Measurements from ENCODE around the gene POLD2. TPM values are rescaled to one million over a fixed set of nuclear protein-coding genes. Genes with fewer than 3 reads are reported as not detected.

POLD2 gene
- total RNA-seq, 1 donor from 2014 or later = 215 TPM

DNA sequence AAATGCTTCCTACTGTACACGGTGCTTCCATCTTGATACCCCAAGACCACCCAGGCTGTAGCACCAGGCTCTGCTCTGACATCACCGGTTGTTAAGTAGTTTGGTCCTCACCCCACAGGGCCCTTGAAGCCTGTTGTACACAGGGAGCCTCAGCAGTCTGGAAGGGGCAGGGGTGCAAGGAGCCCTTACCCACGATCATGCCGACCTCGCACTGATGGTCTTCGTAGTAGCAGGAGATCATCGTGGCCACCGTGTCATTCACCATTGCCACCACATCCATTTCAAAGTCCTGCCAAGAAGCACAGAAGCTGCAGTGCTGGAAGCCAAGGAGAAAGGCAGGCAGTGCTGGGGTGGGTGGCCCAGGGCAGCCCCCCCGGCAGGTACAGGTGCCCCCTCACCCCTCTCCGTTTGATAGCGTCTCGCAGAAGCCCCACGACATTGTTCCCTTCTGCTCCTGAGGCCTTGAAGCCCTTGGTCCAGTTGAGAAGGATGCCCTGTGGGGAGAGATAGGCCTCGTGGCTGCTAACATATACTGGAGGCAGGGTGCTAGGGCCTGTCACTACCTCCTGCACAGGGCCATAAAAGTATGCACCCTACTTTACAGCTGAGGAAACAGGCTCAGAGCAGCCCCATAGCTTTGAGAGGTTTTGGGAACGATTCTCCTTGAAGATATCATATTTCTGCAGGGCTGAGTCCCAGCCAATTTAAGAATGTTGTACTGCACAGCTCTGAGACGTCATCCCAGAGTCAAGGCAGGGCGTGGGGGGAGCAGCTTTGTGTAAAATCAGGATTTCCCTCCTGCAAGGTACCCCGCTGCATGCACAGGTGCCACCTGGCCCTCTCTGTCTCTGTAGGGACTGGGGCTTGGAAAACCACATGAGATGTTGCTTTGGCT is 26.5 kb upstream of the POLD2 start:
- Mint-ChIP-seq H3K36me3 (ENCODE audit: low read depth) (no peaks in the 10 kb centered on the region), H3K4me1 (ENCODE audit: low read depth) (no peaks in the 10 kb centered on the region), H3K27ac (no peak overlapping the region), H3K4me3 (ENCODE audit: low read depth) (no peak overlapping the region), H3K27me3 (ENCODE audit: low read depth) (peaks cover 6% of the 10 kb centered on the region), H3K9me3 (no peaks in the 10 kb centered on the region)
- DNase-seq (ENCODE audit: low spot score) = no peak
- intact Hi-C loops (cut with micrococcal nuclease) = loop anchor here (5.0 kb wide), 1 partner anchor 52 kb away; the partner anchor contains the start of gene YKT6

DNA sequence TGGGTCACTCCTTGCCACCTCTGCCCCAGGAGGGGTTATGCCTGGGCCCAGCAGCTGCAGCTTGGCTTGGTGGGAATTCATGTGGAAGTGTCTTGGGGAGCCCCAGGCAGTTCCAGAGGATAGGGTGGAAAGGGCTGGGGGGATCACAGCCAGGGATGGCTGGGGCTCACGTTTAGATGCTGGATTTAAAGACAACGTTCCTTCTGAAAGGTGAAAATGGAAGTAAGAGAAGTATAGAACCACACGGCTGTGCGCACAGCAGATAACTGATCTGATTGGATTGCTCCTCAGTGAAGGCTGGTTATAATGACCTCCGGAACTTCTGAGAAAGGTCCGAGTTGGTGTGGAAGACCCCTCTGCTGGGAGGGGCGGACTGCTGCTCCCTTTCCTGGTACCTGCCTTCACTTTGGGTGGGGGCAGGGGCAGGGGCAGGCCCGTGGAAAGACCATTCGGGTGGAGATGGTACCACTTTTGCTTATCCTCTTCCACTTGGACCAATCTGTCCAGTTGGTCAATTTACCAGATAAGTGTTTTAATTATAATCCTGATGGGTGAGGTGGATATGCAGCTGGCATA is 25.7 kb upstream of the POLD2 start:
- intact Hi-C loops (cut with micrococcal nuclease) = loop anchor here (5.0 kb wide), 1 partner anchor 53 kb away; the partner anchor contains the start of gene YKT6
- no peaks in the 10 kb centered on the region for H3K4me1 Mint-ChIP-seq (ENCODE audit: low read depth)
- H3K27me3 Mint-ChIP-seq (ENCODE audit: low read depth) = peaks cover 6% of the 10 kb centered on the region
- no peak overlapping the region for H3K4me3 Mint-ChIP-seq (ENCODE audit: low read depth)
- DNase-seq (ENCODE audit: low spot score) = no peak
- no peaks in the 10 kb centered on the region for H3K9me3 Mint-ChIP-seq
- H3K27ac Mint-ChIP-seq = no peak overlapping the region
- no peaks in the 10 kb centered on the region for H3K36me3 Mint-ChIP-seq (ENCODE audit: low read depth)

DNA sequence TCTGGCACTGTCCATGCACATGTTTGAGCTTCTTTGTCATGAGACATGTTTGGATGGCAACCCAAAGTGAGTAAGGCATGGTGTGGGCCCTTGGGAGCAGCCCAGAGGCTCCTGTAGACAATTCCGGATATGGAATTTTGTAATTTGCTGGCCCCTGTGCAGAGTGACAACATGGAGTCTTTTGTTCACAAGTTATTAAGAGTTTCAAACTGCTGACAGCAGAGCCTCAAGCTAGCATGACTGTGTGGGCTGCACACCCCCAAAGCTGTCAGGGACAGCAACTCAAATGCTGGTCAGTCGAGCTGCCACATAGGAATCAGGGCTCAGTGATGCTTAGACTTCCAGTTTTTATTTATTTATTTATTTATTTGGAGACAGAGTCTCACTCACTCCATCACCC is 24.8 kb upstream of the POLD2 start:
- Mint-ChIP-seq H3K27ac (no peak overlapping the region), H3K4me1 (ENCODE audit: low read depth) (no peaks in the 10 kb centered on the region), H3K27me3 (ENCODE audit: low read depth) (peaks cover 8% of the 10 kb centered on the region), H3K36me3 (ENCODE audit: low read depth) (no peaks in the 10 kb centered on the region), H3K4me3 (ENCODE audit: low read depth) (no peak overlapping the region), H3K9me3 (no peaks in the 10 kb centered on the region)
- intact Hi-C loops (cut with micrococcal nuclease) = loop anchor here (5.0 kb wide), 1 partner anchor 54 kb away; the partner anchor contains the start of gene YKT6
- DNase-seq (ENCODE audit: low spot score) = no peak

DNA sequence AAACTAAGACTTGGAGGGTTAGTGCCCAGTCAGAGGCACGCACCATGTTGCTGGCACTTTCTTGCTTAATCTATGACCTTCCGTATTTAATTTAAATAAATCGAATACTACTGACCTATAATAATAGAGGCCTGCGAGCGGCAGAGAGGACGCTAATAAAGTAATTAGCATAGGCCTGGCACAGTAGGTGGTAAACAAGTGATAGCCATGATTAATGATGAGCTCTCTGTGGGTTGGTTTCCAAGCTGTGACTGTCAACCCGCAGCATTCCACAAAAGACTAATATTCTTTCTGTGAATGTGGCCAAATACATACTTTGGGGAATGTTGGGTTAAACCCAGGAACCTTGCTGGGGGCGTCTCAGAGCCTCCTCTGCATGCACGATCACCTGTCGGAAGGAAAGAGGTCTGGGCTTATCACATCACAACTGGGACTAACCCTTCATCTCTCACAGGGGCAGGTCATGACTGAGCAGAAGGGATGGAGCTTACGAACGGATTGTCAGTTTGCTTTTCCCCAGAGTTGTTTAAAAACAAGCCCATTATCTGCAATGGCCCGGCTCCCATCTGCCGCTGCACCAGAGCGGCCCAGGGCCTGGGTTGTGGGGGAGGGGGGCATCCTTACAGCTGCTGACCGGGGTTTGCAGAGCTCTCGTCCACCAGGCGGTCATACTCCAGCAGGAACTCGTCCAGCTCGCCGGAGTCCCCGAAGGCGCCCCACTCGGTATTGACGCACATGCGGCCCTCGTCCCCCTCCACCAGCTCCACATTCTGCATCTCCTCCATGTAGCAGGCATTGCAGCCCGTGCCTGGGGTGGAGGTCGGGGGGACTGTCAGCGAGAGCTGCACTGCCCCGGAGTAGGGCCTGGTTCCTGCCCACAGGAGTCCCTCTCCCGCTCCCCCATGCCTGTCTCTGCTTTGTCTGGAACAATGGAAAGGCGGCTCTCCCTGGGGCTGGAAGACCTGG is 24.0 kb upstream of the POLD2 start:
- no peak for DNase-seq (ENCODE audit: low spot score)
- Mint-ChIP-seq H3K36me3 (ENCODE audit: low read depth) (no peaks in the 10 kb centered on the region), H3K4me3 (ENCODE audit: low read depth) (no peak overlapping the region), H3K4me1 (ENCODE audit: low read depth) (no peaks in the 10 kb centered on the region), H3K9me3 (no peaks in the 10 kb centered on the region), H3K27ac (no peak overlapping the region), H3K27me3 (ENCODE audit: low read depth) (peaks cover 8% of the 10 kb centered on the region)
- intact Hi-C loops (cut with micrococcal nuclease) = loop anchor here (5.0 kb wide), 1 partner anchor 55 kb away; the partner anchor contains the start of gene YKT6

DNA sequence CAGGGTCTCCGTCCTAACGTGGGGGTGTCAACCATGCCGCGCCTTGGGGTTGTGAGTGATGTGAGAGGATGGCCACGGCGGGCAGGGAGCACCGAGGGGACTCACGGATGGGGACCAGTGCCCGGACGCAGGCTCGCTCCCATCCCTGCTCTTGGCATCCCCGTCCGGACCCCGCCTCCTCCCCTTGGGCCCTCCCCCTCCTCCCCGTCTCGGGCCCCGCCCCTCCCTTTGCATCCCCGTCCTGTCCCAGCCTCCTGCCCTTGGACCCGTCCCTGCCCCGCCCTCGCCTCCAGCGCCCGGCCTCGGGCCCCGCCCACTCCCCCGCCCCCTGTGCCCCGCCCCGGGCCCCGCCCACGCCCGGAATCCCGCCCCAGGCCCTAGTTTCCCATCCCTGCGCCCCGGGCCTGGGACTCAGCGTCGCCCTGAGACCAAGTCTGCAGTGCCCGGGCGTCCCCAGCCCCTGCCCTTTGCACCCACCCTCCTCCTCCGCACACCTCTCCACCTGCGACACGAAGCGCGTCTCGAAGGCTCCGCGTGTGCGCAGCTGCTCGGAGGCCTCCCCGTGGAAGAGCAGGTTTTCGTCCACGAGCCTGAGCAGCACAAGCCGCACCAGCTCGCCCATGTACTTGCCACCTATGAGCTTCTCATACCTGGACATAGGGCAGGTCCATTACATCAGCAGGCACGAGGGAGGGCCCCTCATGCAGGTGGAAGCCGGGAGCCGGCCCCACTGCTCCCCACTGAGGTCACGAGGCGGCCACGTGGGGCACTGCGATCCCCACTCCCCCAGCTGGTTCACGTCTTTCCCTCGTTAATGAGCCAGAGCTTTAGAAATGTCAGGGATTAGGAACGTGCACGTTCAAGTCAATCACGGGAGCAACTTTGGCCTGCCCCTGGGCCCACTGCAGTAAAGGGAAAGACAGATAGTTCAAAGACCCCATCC is 22.9 kb upstream of the POLD2 start:
- intact Hi-C loops (cut with micrococcal nuclease) = loop anchor here (1.0 to 5.0 kb wide), 2 partner anchors 23 to 56 kb away; partner anchors contain the start of genes POLD2 and YKT6
- H3K27ac Mint-ChIP-seq = no peak overlapping the region

DNA sequence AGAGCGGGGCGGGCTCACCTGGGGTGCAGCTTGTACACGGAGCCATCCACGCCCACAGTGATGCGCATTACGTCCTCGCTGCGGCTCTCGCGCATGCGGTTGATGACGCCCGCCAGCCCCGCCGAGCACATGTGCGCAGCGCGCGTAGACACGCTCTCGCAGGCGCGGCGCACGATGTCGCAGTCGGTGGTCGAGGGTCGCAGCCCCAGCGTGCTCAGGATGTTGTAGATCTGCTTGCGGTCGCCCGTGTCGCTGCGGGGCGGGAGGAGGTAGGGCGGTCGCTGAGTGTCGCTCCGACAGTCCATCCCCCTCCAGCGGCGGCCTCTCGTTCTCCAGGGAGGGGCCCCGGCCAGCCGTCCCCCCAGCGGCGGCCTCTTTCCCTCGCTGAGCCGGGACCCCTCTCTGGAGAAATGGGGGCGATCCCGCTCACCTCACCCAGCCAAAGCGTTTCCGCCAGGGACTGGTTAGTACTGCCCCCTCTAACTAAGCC is 22.2 kb upstream of the POLD2 start:
- intact Hi-C loops (cut with micrococcal nuclease) = loop anchor here (5.0 kb wide), 1 partner anchor 57 kb away; the partner anchor contains the start of gene YKT6
- peak overlapping the region; percentile 76 for H3K27ac Mint-ChIP-seq
- peaks cover 8% of the 10 kb centered on the region for H3K27me3 Mint-ChIP-seq (ENCODE audit: low read depth)
- no peaks in the 10 kb centered on the region for H3K4me1 Mint-ChIP-seq (ENCODE audit: low read depth)
- DNase-seq (ENCODE audit: low spot score) = peak; percentile 54
- H3K4me3 Mint-ChIP-seq (ENCODE audit: low read depth) = peak overlapping the region; percentile 75
- H3K36me3 Mint-ChIP-seq (ENCODE audit: low read depth) = no peaks in the 10 kb centered on the region
- no peaks in the 10 kb centered on the region for H3K9me3 Mint-ChIP-seq

More for the DNA sequence above, 22.9 kb upstream of the POLD2 start:
- no peaks in the 10 kb centered on the region for H3K4me1 Mint-ChIP-seq (ENCODE audit: low read depth)
- peak overlapping the region; percentile 75 for H3K4me3 Mint-ChIP-seq (ENCODE audit: low read depth)
- DNase-seq (ENCODE audit: low spot score) = peak; percentile 69
- no peaks in the 10 kb centered on the region for H3K36me3 Mint-ChIP-seq (ENCODE audit: low read depth)
- H3K27me3 Mint-ChIP-seq (ENCODE audit: low read depth) = peaks cover 8% of the 10 kb centered on the region
- no peaks in the 10 kb centered on the region for H3K9me3 Mint-ChIP-seq

DNA sequence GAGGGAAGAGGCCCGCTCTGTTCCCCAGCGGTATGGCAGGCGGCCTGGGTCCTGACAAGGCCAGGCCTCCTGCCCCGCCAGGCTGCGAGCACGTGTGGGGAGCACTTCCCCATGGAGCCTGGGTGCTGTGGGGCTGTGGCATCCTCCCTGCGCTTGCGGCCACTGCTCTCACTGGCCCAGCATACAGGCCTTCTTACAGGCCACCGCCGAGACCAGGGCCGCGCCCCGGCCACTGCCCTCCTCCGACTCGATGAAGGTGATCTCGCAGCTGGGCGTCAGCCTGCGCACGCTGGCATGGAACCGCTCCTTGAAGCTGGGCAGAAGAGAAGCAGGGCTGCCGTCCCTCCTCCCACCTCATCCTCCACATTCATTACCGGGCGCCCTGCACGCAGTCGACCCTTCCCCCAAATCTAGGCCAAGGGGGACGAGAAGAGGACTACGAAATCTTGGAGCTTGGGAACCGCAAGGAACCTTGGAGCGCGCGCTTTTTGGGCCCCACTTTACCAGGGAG is 21.7 kb upstream of the POLD2 start:
- no peaks in the 10 kb centered on the region for H3K36me3 Mint-ChIP-seq (ENCODE audit: low read depth)
- intact Hi-C loops (cut with micrococcal nuclease) = loop anchor here (5.0 kb wide), 1 partner anchor 57 kb away; the partner anchor contains the start of gene YKT6
- H3K4me3 Mint-ChIP-seq (ENCODE audit: low read depth) = peak overlapping the region; percentile 75

DNA sequence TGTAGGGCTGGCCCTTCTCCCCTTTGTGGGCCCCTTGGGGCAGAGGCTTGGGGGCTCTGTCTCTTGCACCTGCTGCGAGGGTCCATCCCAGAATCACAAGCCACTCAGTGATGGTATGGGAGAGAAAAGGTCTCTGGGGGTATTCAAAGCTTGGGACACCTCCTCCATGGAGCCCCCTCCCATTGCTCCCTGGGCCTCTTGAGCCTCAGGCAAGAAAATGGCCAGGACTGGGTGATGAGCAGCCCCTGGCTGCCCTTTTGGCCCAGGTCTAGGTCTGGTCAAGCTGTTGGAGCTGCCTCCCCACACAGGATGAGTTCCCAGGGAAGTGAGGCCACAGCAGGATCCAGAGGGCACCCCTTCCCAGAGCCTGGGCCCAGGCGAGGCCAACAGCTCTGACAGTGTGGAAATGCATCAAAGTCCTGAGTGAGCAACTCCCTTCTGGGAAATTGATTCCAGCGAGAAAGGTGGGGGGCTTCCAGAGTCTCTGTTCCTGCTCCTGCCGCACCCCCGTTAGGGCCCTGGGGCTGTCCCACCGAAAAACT is 21.1 kb upstream of the POLD2 start:
- H3K27me3 Mint-ChIP-seq (ENCODE audit: low read depth) = peaks cover 8% of the 10 kb centered on the region
- no peak overlapping the region for H3K4me3 Mint-ChIP-seq (ENCODE audit: low read depth)
- intact Hi-C loops (cut with micrococcal nuclease) = no loop called here
- no peaks in the 10 kb centered on the region for H3K9me3 Mint-ChIP-seq
- no peaks in the 10 kb centered on the region for H3K36me3 Mint-ChIP-seq (ENCODE audit: low read depth)
- no peaks in the 10 kb centered on the region for H3K4me1 Mint-ChIP-seq (ENCODE audit: low read depth)
- no peak overlapping the region for H3K27ac Mint-ChIP-seq
- no peak for DNase-seq (ENCODE audit: low spot score)

More for the DNA sequence above, 21.7 kb upstream of the POLD2 start:
- no peak for DNase-seq (ENCODE audit: low spot score)
- peaks cover 8% of the 10 kb centered on the region for H3K27me3 Mint-ChIP-seq (ENCODE audit: low read depth)
- H3K27ac Mint-ChIP-seq = no peak overlapping the region
- no peaks in the 10 kb centered on the region for H3K4me1 Mint-ChIP-seq (ENCODE audit: low read depth)
- no peaks in the 10 kb centered on the region for H3K9me3 Mint-ChIP-seq

DNA sequence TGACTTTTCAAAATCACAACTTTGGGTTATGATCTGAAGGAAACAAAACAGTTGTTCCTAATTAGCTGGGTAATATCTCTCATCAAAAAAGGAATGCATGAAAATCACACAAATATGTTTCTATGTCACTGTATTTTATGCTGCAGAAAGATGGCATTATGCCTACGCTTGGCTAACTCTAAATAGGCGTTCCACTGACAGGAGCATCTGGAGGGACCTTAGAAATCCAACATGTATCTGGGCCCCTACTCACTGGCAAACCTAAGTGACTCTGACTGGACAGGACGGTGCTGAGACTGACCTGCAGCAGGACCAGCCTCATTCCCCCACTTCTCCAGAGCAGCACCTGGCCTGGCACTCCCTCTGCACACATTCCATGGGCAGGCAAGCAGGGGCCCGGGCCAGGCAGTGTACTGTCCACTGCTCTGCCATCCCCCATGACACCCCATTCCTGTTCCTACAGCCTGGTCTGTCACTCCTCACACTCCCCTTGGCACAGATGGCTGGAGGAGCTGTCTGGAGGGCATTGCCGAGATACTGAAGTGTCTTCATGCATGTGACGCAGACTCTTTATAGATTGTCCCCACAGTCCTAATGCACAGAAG is 20.4 kb upstream of the POLD2 start:
- H3K9me3 Mint-ChIP-seq = no peaks in the 10 kb centered on the region
- no peak overlapping the region for H3K27ac Mint-ChIP-seq
- DNase-seq (ENCODE audit: low spot score) = no peak
- peaks cover 8% of the 10 kb centered on the region for H3K27me3 Mint-ChIP-seq (ENCODE audit: low read depth)
- H3K36me3 Mint-ChIP-seq (ENCODE audit: low read depth) = no peaks in the 10 kb centered on the region
- intact Hi-C loops (cut with micrococcal nuclease) = no loop called here
- H3K4me3 Mint-ChIP-seq (ENCODE audit: low read depth) = no peak overlapping the region
- no peaks in the 10 kb centered on the region for H3K4me1 Mint-ChIP-seq (ENCODE audit: low read depth)

DNA sequence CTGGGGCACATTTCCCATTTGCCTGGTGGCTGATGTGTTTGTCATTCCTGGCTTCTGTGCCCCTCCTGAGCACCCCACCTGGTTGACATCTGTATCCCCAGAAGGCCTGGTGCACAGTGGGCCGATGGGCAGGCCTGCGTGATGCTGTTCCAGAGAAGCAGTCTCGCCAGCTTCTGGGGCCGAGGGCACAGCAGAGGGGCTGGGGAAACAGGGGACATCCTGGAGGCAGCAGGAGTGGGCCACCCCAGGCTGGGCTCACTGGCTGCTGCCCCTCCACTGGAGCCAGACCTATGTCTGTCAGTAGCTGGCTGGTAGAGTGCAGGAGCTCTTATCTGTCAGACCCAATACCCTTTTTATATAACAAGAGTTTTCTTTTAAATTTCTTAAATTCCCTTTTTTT is 18.7 kb upstream of the POLD2 start:
- intact Hi-C loops (cut with micrococcal nuclease) = no loop called here
- peaks cover 11% of the 10 kb centered on the region for H3K27me3 Mint-ChIP-seq (ENCODE audit: low read depth)
- DNase-seq (ENCODE audit: low spot score) = no peak

More for the DNA sequence above, 18.7 kb upstream of the POLD2 start:
- H3K36me3 Mint-ChIP-seq (ENCODE audit: low read depth) = no peaks in the 10 kb centered on the region
- H3K4me1 Mint-ChIP-seq (ENCODE audit: low read depth) = no peaks in the 10 kb centered on the region
- no peak overlapping the region for H3K27ac Mint-ChIP-seq
- H3K4me3 Mint-ChIP-seq (ENCODE audit: low read depth) = no peak overlapping the region
- no peaks in the 10 kb centered on the region for H3K9me3 Mint-ChIP-seq
